Transverse colon (tissue), 4 donors: ENCODE results near the gene GUCY1B1. TPM values are rescaled to one million over a fixed set of nuclear protein-coding genes. Genes with fewer than 3 reads are reported as not detected.
A peak's percentile ranks its signal among the peaks of the same experiment; 100 is the strongest.

Experiments used
- DNase-seq: peaks from one replicate; pipeline ENCODE4 v3.0.0-alpha.2; 2019
- H3K27ac ChIP-seq, 4 donors: fragments of 200-600 bp; sonication (generic); 2 replicates each; pipeline ENCODE4 v1.5.1; 2016 to 2018; ENCODE audit warnings: inconsistent platforms in 4 of 4
- H3K27me3 ChIP-seq: fragments of 200-600 bp; sonication (generic); 2 replicates; pipeline ENCODE4 v1.5.1; 2017; ENCODE audit warnings: inconsistent platforms
- H3K36me3 ChIP-seq, 4 donors: fragments of 200-600 bp; sonication (generic); 2 replicates each; pipeline ENCODE4 v1.5.1; 2017 to 2019; ENCODE audit warnings: inconsistent platforms in 4 of 4
- H3K4me1 ChIP-seq, 4 donors: fragments of 200-600 bp; sonication (generic); 2 replicates each; pipeline ENCODE4 v1.5.1; 2017 to 2020; ENCODE audit warnings: inconsistent platforms in 4 of 4
- H3K4me3 ChIP-seq, 4 donors: fragments of 200-600 bp; sonication (generic); 1 replicate in 1 of 4; 2 replicates in 3 of 4; pipeline versions ENCODE4 v1.5.1 to v1.6.1; 2017 to 2019; ENCODE audit warnings: inconsistent platforms in 4 of 4
- H3K9me3 ChIP-seq, 2 donors: fragments of 200-600 bp; sonication (generic); 2 replicates each; pipeline ENCODE4 v1.5.1; 2017 to 2019; ENCODE audit warnings: inconsistent platforms in 2 of 2
- EP300 ChIP-seq: sonication (generic); formaldehyde crosslinking; IDR thresholded peaks from one replicate; pipeline ENCODE4 v1.6.1; 2017; ENCODE audit warnings: antibody characterized with exemption, low read depth
- POLR2A ChIP-seq: fragments of 450-650 bp; IDR thresholded peaks from one replicate; pipeline ENCODE4 v1.6.1; 2016; ENCODE audit warnings: antibody characterized with exemption, mild to moderate bottlenecking, moderate library complexity
- POLR2AphosphoS5 ChIP-seq, 3 donors: sonication (generic); formaldehyde crosslinking; IDR thresholded peaks; one replicate each; pipeline ENCODE4 v1.6.1; 2016; ENCODE audit warnings: antibody characterized with exemption in 3 of 3
- WGBS, 2 donors: methylation state at CpG; one replicate each; pipeline ENCODE4 v1.1.5; 2018; ENCODE audit warnings: low coverage in 1 of 2; 5-methylcytosine and 5-hydroxymethylcytosine counted together
- in situ Hi-C, 4 donors: fragments of 200-750 bp; cut with MboI; loops; one replicate each; pipeline versions ENCODE4 v1.15.0 to v1.15.1; 2017; ENCODE audit warnings: low sequenced_read_pairs in 3 of 4, low pct_ligation_motif_present in 1 of 4, low pct_unique_long_range_greater_than_20kb in 1 of 4
- intact Hi-C: fragments of 100-400 bp; cut with DNase I; formaldehyde crosslinking; loops from one replicate; pipeline ENCODE4 v1.15.1; 2023; ENCODE audit warnings: low total_unique reads
- total RNA-seq, 4 donors: library from RNA; depleted of rRNA; stranded (reverse); fragments of >200 nt; gene quantifications; one replicate each; pipeline ENCODE4 v1.1.0, GENCODE V29; 2016
- TF ChIP-seq, protein P1 (sequence below), 5 experiments: fragments of 200-600 bp in 3 of 5; fragments of 450-650 bp in 2 of 5; sonication (generic) in 3 of 5; IDR thresholded peaks; 1 replicate in 2 of 5; 2 replicates in 3 of 5; pipeline ENCODE4 v1.5.1; 2016 to 2017; ENCODE audit warnings: antibody characterized with exemption in 5 of 5, inconsistent platforms in 3 of 5, mild to moderate bottlenecking in 2 of 5, moderate library complexity in 1 of 5

The GUCY1B1 gene
- total RNA-seq, 4 donors from 2014 or later = 6.0 to 20.3 (median 10.6) TPM

DNA sequence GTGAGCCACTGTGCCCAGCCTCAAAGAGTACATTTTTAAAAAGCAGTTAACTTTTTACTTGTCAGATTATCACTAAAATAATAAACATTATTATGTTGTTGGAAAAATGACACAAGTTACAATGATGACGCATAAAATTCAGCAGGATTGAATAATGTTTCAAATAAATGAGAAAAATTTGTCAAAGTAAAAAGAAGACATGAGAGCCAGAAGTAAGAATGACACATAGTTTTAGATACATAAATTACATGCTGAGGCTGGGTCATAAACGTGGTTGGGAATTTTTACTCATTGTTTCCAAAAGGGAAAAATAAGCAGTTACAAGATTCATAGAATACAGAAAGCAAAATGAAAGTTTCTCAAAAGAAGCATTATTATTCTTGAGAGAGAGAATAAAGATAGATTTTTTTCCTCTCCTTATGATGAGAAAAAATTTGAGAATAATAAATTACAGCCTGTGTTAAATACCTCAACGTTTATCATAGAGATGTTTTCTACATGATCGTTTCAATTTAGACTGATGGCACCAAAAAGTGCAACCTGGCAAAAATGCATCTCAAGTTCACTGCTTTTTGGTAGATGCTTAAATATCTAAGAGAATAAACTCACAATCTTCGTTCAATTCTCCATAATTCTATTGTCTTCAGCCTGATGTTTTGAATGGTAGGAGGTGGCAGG lies 40.4 kb downstream of the GUCY1B1 start:
- Histone ChIP-seq H3K4me3 (no peak overlapping the region), H3K9me3 (no peaks in the 10 kb centered on the region), H3K27me3 (no peaks in the 10 kb centered on the region), H3K27ac (peak overlapping the region in 2 of 4 donors; percentile 11 to 76), H3K36me3 (no peaks in the 10 kb centered on the region), H3K4me1 (peaks cover 3 to 11% (median 8%) of the 10 kb centered on the region in 4 donors)
- 55 to 62% methylated on average over 5 of the region's 5 CpGs for WGBS, 2 donors
- TF ChIP-seq POLR2AphosphoS5 (IDR thresholded peaks at IDR 0.05) (no peak), POLR2A (no peak), EP300 (no peak)
- TF ChIP-seq, protein P1, sequence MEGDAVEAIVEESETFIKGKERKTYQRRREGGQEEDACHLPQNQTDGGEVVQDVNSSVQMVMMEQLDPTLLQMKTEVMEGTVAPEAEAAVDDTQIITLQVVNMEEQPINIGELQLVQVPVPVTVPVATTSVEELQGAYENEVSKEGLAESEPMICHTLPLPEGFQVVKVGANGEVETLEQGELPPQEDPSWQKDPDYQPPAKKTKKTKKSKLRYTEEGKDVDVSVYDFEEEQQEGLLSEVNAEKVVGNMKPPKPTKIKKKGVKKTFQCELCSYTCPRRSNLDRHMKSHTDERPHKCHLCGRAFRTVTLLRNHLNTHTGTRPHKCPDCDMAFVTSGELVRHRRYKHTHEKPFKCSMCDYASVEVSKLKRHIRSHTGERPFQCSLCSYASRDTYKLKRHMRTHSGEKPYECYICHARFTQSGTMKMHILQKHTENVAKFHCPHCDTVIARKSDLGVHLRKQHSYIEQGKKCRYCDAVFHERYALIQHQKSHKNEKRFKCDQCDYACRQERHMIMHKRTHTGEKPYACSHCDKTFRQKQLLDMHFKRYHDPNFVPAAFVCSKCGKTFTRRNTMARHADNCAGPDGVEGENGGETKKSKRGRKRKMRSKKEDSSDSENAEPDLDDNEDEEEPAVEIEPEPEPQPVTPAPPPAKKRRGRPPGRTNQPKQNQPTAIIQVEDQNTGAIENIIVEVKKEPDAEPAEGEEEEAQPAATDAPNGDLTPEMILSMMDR (IDR thresholded peaks at IDR 0.05) = no peak
- in situ Hi-C loops = loop anchor here in 3 of 4 donors (10.0 to 25.0 kb wide), 2 partner anchors 354 to 362 kb away; no protein-coding TSS in a partner anchor
- DNase-seq = no peak
- intact Hi-C loops = no loop called here

DNA sequence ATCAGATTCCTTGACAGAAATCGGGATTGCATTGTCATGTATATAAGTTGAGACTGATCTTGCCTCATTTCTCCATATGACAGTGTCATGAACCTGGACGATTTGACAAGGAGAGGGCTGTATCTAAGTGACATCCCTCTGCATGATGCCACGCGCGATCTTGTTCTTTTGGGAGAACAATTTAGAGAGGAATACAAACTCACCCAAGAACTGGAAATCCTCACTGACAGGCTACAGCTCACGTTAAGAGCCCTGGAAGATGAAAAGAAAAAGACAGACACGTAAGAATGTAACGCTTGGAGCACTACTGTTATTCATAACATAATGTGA lies 40.9 kb downstream of the GUCY1B1 start:
- TF ChIP-seq EP300 (no peak), POLR2A (no peak), POLR2AphosphoS5 (IDR thresholded peaks at IDR 0.05) (no peak)
- TF ChIP-seq, protein P1 (IDR thresholded peaks at IDR 0.05) = no peak
- Histone ChIP-seq H3K27me3 (no peaks in the 10 kb centered on the region), H3K36me3 (no peaks in the 10 kb centered on the region), H3K4me3 (no peak overlapping the region), H3K9me3 (no peaks in the 10 kb centered on the region), H3K4me1 (peaks cover 3 to 11% (median 8%) of the 10 kb centered on the region in 4 donors), H3K27ac (peak overlapping the region in 2 of 4 donors; percentile 11 to 76)
- DNase-seq = no peak
- WGBS, 2 donors = 71 to 78% methylated on average over 7 to 8 of the region's 8 CpGs
- in situ Hi-C loops (loop anchor here (10.0 to 25.0 kb wide), 3 partner anchors 155 to 362 kb away; partner anchors contain the start of gene CTSO (in 1 of the 4)), intact Hi-C loops (loop anchor here (5.0 kb wide), 1 partner anchor 398 kb away; no protein-coding TSS in a partner anchor)

DNA sequence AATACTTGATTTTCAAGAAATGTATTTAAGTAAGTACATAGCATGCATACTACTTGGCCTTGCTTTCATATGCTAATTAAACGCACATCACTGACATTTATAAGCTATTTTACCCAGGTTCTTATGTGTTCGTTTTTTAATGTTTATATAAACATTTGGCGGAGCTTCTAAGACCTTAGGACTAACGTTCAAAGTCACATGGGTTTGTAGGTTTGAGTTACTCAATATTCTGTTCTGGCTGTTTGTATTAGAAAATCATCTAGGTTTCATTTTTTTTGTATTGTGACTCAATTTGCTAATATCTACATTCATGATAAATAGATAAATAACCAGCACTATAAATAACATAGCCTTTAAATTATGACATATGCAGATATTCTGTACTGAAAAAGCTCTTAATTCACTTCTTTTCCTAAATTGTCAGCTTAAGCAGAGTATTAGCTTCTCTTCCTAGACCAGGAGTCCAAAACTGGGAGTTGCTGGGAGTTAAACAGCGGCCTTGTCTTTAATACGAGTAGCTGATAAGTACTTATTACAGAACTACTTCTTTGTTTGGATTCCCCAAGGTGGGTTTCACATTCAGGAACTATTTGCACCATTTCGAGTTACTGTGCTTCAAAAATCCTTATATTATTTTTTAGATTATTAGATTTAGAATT lies 42.0 kb downstream of the GUCY1B1 start:
- Histone ChIP-seq H3K9me3 (no peaks in the 10 kb centered on the region), H3K4me1 (peaks cover 3 to 11% (median 8%) of the 10 kb centered on the region in 4 donors), H3K4me3 (no peak overlapping the region), H3K36me3 (no peaks in the 10 kb centered on the region), H3K27ac (peak overlapping the region in 3 of 4 donors; percentile 64 to 76 (median 75)), H3K27me3 (no peaks in the 10 kb centered on the region)
- in situ Hi-C loops = loop anchor here in 1 of 4 donors (10.0 kb wide), 1 partner anchor 154 kb away; the partner anchor contains the start of gene CTSO
- no peak for DNase-seq
- 72 to 77% methylated on average over 7 of the region's 7 CpGs for WGBS, 2 donors
- TF ChIP-seq POLR2AphosphoS5 (IDR thresholded peaks at IDR 0.05) (no peak), POLR2A (no peak), EP300 (no peak)
- TF ChIP-seq, protein P1 (IDR thresholded peaks at IDR 0.05) = no peak
- intact Hi-C loops = loop anchor here (5.0 kb wide), 1 partner anchor 396 kb away; no protein-coding TSS in a partner anchor
